GM21529 (cell line): ENCODE data around the gene SGPL1.
"Not testable (repeated sequence)": the region's sequence is repeated elsewhere in the genome, so short reads cannot be mapped to it uniquely, and the experiment has no call there.

Experiments
- ATAC-seq: cut with Tn5 transposase; IDR thresholded peaks from one replicate; pipeline ENCODE4 v1.9.1; 2021; ENCODE audit not compliant: unreplicated experiment

SGPL1 gene

GRCh38 chr10:70917226-70917625 lies 101.5 kb downstream of the SGPL1 start:
- ATAC-seq = no peak

GRCh38 chr10:70917635-70918034 lies 101.9 kb downstream of the SGPL1 start:
- no peak for ATAC-seq

GRCh38 chr10:70918851-70919530 lies 103.2 kb downstream of the SGPL1 start:
- no peak for ATAC-seq

- ATAC-seq = not testable (repeated sequence)
Observed at GRCh38 chr10:70919906-70920305, 104.2 kb downstream of the SGPL1 start.

- no peak for ATAC-seq
Observed at GRCh38 chr10:70920519-70920918, 104.8 kb downstream of the SGPL1 start.

- no peak for ATAC-seq
Observed at GRCh38 chr10:70921285-70921684, 105.5 kb downstream of the SGPL1 start.

- no peak for ATAC-seq
Observed at GRCh38 chr10:70923696-70924095, 107.9 kb downstream of the SGPL1 start.

- no peak for ATAC-seq
Observed at GRCh38 chr10:70925377-70926225, 109.9 kb downstream of the SGPL1 start.

- no peak for ATAC-seq
Observed at GRCh38 chr10:70926226-70927000, 110.7 kb downstream of the SGPL1 start.

- no peak for ATAC-seq
Observed at GRCh38 chr10:70927189-70927943, 111.6 kb downstream of the SGPL1 start.

GRCh38 chr10:70928140-70928539 lies 112.4 kb downstream of the SGPL1 start:
- no peak for ATAC-seq

- ATAC-seq = no peak
Observed at GRCh38 chr10:70930263-70931000, 114.7 kb downstream of the SGPL1 start.
